HG03097 (cell line): Measurements from ENCODE around the gene BICDL2.
"Not testable (repeated sequence)": the region's sequence is repeated elsewhere in the genome, so short reads cannot be mapped to it uniquely, and the experiment has no call there.

Experiments used
- ATAC-seq: cut with Tn5 transposase; IDR thresholded peaks from one replicate; pipeline ENCODE4 v1.9.1; 2021; ENCODE audit not compliant: unreplicated experiment, low FRiP score

Gene BICDL2, protein sequence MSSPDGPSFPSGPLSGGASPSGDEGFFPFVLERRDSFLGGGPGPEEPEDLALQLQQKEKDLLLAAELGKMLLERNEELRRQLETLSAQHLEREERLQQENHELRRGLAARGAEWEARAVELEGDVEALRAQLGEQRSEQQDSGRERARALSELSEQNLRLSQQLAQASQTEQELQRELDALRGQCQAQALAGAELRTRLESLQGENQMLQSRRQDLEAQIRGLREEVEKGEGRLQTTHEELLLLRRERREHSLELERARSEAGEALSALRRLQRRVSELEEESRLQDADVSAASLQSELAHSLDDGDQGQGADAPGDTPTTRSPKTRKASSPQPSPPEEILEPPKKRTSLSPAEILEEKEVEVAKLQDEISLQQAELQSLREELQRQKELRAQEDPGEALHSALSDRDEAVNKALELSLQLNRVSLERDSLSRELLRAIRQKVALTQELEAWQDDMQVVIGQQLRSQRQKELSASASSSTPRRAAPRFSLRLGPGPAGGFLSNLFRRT

DNA sequence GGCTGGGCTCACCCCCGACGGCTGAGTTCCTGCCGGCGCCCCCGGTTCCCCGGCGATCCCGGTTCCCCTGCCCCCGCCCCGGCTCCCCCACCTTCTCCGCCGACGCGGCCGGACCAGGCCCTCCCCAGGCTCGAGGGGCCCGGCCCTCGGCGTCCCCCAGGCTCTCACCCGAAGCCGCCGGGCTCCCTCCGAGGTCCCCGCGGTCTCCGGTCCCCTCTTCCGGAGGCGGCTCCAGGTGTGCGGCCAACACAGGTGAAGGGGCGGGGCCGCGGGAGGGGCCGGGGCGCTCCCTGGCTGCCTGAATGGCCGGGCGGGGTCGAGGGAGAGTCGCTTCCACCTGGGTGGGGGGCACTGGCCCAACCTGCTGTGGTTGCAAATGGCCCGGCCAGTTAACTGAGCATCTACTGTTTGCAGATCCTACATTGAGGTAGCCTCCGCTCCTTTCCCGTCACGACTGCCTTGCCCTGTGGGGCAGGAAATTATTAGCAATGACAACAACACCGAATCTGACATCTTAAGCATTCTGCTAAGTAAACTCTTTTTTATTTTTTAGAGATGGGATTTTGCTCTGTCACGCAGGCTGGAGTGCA is at the start of gene BICDL2:
BICDL2 (minus strand) TSS at position 219 of the 590 bp plus-strand sequence. CDS start 1,448 bp downstream, outside the sequence.
- ATAC-seq, result no peak

DNA sequence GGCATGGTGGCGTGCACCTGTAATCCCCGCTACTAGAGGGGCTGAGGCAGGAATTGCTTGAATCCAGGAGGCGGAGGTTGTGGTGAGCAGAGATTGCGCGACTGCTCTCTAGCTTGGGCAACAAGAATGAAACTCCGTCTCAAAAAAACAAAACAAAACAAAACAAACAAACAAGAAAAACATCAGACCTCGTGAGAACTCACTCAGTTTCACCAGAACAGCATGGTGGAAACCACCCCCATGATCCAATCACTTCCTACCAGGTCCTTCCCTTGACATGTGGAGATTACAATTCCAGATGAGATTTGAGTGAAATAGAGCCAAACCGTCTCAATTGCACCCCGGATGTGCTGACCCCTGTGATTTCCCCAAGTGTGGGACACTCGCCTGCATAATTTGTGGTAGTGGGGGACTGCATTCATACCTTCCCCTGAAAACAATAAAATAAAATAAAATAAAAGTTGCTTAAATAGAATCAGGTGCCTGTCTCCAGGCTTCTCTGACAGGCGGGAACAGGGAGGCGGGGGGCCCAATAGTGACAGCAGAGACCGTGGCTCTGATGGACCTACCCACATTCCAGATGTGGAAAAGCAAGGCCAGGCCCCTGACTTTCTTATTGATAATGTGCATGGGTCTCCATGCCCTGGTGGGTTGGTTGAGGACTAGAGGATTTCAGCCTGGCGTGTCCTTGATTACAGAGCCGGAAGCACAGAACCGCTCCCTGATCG is 49.3 kb upstream of the BICDL2 start:
- no peak for ATAC-seq

- ATAC-seq, result no peak
Measured at GRCh38 chr16:3084969-3085670, 48.4 kb upstream of the BICDL2 start.

DNA sequence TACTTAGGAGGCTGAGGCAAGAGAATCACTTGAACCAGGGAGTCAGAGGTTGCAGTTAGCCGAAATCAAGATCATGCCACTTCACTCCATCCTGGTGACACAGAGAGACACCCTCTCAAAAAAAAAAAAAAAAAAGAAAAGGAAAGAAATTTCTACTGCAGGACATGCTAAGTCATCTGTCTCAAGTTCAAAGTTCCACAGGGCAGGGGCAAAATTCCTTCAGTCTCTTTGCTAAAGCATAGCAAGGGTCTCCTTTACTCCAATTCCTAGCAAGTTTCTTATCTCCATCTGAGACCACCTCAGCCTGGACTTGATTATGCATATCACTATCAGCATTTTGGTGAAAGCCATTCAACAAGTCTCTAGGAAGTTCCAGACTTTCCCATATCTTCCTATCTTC is 47.7 kb upstream of the BICDL2 start:
- ATAC-seq, result no peak

DNA sequence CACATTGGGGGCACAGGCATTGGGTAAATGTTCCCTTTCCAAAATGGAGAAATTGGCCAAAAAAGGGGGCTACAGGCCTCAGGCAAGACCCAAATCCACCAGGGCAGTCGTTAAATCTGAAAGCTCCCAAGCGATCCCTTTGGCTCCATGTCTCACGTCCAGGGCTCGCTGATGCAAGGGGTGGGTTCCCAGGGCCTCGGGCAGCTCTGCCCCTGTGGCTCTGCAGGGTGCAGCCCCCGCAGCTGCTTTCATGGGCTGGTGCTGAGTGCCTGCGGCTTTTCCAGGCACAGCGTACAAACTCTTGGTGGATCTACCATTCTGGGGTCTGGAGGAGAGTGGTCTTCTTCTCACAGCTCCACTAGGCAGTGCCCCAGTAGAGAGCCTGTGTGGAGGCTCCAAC is 46.7 kb upstream of the BICDL2 start:
- ATAC-seq, result not testable (repeated sequence)

DNA sequence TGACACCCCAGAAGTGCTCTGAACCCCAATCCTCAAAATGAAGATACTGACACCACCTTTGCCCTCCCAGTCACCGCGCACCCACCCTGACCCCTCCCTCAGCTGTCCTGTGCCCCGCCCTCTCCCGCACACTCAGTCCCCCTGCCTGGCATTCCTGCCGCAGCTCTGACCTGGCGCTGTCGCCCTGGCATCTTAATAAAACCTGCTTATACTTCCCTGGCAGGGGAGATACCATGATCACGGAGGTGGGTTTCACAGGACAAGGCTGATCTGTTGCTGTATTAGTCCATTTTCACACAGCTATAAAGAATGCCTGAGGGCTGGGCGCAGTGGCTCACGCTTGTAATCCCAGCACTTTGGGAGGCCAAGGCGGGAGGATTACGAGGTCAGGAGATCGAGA is 45.2 kb upstream of the BICDL2 start:
- not testable (repeated sequence) for ATAC-seq

- no peak for ATAC-seq
Measured at GRCh38 chr16:3080024-3080423, 43.3 kb upstream of the BICDL2 start.

DNA sequence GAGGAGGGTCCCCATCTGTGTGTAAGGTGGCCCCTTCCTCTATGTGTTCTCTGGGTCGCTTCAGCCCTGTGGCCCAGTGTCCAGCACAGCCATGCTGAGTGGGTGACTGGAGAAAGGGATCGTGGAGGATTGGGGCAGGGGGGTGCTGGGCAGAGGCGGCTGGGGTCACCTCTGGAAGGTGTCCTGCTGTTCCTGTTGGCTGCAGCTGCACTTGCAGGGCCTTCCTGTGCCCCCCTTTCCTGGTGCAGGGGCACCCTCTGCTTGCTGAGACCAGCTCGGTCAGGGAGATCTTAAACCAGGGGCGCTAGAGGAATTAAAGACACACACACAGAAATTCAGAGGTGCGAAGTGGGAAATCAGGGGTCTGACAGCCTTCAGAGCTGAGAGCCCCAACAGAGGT is 39.8 kb upstream of the BICDL2 start:
- ATAC-seq, result no peak

GRCh38 chr16:3075946-3076345 is 39.2 kb upstream of the BICDL2 start:
- ATAC-seq, result not testable (repeated sequence)

DNA sequence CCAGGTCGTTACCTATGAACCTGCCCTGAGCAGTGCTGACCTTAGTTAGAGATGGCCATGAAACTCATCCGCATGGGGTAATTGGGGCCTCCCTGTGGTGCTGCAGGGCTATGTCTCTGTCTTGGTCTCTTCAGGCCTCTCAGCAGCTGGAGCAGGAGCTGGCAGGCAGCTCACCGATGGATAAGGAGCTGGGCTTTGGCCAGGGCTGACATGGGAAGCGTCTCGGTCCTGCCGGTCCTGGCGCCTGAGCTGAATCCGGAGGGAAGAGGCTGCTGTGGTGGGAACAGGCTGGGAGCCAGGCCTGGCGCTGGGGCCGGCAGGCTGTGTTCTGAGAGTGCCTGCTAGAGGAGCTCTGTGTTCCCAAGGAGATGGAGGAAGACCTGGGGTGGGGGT is 38.8 kb upstream of the BICDL2 start:
- ATAC-seq, result no peak

DNA sequence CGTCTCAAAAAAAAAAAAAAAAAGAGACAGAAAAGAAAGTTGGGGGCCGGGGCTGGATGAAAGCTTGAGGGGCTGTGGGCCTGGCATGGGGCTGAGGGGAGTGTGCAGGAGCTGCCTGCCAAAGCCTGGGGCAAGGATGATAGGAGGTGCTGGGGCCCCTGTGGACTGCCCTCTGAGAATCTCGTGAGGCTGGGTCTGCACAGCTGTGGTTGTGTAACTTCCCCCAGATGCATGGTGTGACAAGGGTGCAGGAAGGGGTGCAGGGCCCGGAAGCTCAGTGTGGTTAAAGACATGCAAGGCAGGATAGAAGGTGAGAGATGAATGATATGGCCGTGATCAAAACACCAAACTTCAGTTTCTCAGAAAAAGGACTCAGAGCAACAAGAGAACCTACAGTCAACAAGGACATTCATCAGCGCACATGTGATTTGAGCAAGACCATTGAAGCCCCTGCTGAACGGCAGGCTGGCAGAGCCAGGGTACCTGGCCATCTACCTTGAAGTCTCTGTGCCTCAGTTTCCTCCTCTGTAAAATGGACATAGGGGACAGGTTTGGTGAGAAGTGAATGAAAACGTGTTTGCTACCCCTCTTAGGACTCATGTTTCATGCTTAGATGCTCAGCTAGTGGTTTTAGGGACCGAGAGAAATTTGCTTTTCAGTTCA is 38.2 kb upstream of the BICDL2 start:
- ATAC-seq, result peak; percentile 63

GRCh38 chr16:3073448-3073847 is 36.7 kb upstream of the BICDL2 start:
- no peak for ATAC-seq

GRCh38 chr16:3072576-3073263 is 36.0 kb upstream of the BICDL2 start:
- not testable (repeated sequence) for ATAC-seq

DNA sequence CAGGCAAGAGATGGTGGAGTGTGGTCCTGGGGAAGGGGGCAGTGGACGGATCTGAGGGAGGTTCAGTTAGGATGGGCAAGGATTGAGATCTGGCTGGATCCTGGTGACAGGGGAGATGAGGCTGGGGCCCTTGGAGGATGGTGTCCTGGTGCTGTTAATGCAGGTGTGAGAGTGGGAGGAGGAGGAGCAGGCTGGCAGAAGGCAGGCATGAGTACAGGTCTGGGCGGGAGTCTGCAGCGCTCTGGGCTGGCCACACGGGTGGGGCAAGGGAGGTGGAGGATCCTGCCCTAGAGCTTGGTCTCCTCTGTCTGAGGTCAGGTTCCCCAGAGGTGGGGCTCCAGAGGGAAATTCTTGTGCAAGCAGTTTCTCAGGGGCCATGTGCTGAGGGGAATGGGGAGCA is 35.4 kb upstream of the BICDL2 start:
- ATAC-seq, result not testable (repeated sequence)

DNA sequence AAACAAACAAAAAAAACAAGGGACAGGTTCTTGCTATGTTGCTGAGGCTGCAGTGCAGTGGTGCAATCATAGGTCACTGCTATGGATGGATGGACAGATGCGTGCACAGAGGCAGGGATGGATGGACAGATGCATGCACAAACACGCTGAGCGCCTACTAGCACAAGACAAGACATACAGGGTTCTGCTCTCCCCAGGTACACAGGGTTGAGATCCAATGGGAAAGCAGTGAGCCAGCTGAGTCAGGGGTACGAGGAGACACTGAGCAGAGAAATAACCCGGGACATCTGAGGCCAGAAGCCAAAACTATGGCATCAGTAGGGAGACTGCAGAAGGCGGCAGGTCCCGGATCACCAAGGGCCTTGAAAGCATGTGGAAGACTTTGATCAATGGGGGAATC is 34.9 kb upstream of the BICDL2 start:
- no peak for ATAC-seq

GRCh38 chr16:3070608-3071111 is 33.9 kb upstream of the BICDL2 start:
- ATAC-seq, result no peak

DNA sequence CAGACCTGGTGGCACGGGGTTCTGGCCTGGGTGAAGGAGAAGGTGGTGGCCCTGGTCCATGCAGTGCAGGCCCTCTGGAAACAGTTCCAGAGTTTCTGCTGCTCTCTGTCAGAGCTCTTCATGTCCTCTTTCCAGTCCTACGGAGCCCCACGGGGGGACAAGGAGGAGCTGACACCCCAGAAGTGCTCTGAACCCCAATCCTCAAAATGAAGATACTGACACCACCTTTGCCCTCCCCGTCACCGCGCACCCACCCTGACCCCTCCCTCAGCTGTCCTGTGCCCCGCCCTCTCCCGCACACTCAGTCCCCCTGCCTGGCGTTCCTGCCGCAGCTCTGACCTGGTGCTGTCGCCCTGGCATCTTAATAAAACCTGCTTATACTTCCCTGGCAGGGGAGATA is 32.4 kb upstream of the BICDL2 start:
- ATAC-seq, result not testable (repeated sequence)

- ATAC-seq, result no peak
Measured at GRCh38 chr16:3068487-3068886, 31.7 kb upstream of the BICDL2 start.

GRCh38 chr16:3066440-3066748 is 29.6 kb upstream of the BICDL2 start:
- ATAC-seq, result no peak
